Muscle of arm (tissue), 12 donors: ENCODE results near the gene HDAC11. TPM values are rescaled to one million over a fixed set of nuclear protein-coding genes. Genes with fewer than 3 reads are reported as not detected.
"Not testable (repeated sequence)": the region's sequence is repeated elsewhere in the genome, so short reads cannot be mapped to it uniquely, and the experiment has no call there.

Source experiments
- DNase-seq: peaks from one replicate; pipeline ENCODE4 v3.0.0-alpha.2; 2013
- polyA plus RNA-seq, 12 donors: library from polyadenylated mRNA; unstranded; fragments of 120-200 nt; gene quantifications; one replicate each; pipeline ENCODE4 v1.2.1, GENCODE V29; 2013; ENCODE audit not compliant: insufficient read length in 12 of 12

Gene HDAC11
- polyA plus RNA-seq, 12 donors = 12.3 to 25.0 (median 15.5) TPM; not detected in 1

DNA sequence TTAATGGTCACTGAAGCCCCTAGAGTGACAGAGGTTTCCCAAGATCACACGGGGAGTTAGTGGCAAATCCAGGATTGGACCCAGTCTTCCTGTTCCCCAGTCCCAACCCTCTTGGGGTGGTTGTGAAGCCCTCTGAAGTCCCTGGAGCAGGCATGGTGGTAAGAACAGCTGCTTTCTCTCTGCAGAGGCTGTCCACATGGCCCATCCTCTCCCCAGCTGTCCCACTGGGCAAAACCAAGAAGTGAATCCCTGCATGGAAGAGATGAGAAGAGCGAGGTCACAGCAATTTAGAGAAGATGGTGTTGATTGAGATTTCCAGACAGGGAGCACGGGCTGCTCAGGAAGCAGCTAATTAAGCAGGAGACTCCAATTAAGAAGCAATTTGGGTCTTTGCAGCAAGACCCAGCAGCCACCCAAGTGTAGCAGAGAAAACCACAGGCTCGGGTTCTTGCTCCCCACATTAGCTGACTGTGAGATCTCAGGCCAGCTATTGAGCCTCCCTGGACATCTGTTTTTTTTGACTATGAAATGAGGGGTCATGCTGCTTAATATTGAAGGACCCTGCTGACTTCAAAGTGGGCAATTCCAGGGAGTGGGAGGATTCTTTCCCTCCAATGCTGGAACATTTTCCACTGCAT lies 14.8 kb upstream of the HDAC11 start:
- DNase-seq = no peak

DNA sequence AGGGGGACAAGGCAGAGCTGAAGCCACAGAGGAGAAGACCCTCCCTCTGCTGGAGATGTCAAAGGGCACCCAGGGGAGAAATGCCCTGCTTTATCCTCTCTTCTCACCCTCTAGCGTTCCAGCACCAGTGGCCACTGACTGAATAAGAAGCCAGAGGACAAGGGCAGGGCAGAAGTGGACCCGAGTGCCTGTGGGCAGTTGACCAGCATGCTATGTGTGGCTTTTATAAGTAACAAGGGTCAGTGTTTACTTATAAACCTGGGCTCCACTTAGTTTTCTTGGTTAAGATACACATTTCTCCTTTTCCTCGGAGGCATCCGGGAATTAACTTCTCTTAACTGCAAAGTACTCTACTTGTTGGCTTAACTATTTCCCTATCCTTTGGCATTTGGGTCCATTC lies 13.3 kb upstream of the HDAC11 start:
- no peak for DNase-seq

DNA sequence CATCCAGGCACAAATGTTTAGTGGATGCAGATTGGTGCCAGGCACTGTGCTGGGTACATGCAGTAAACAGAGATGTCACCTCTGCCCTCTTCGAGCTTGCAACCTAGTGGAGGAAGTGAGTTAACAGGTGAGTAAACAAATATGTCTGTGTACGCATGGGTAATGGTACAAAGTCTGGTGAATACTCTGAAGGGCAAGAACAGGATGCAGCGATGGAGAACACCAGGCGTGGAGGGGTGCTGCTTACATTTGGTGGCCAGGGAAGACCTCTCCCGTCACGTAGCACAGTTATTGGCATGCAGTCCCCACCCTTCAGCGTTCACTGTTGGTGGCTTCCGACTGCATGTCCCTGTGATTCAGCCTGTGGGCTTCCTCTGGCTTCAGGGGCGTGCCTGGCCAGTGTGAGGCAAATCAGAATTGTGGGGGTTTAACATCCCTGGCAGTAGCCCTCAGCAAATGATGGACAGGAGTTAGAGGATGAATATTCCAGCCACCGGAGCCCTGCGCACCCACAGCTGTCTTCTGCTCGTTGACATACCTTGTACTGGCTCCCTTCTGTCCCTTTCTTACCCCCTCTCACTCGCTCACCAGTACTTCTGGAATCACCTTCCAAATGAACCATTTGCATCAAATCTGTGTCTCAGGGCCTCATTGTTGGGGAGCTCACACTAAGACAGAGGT lies 9.1 kb upstream of the HDAC11 start:
- no peak for DNase-seq

DNA sequence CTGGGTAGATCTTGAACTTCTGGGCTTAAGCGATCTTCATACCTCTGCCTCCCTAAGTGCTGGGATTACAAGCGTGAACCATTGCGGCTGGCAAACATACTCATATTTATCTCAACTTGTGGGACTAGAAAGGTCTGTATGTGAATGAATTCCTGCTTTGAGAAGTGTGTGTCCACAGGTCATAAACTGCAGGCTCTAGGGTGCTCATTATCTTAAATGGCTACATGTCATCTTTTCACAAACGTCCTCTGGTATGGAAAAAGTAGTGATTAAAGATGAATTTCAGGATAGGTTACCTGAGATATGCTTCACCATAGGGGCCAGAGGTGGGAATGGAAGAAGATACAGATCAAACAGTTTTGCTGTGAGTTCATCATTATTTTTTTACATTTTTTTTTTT lies 7.8 kb upstream of the HDAC11 start:
- DNase-seq = no peak

DNA sequence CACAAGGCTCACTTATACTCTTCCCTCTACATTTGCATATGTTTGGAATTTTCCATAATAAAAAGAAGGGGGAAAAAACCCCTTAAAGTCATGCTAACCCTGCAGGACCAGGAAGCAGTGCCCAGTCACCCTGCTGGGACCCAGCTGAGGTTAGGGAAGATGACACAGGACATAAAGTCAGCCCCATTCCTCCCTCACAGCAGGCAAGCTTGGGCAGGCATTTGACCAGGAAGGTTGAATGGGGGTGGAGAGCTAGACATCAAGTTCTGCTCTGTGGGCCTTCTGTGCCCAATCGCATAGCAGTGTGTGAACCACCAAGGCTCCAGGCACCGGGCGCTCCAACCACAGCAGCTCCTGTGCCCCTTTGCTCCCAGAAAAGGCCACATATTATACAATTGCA lies 7.1 kb upstream of the HDAC11 start:
- DNase-seq = no peak

DNA sequence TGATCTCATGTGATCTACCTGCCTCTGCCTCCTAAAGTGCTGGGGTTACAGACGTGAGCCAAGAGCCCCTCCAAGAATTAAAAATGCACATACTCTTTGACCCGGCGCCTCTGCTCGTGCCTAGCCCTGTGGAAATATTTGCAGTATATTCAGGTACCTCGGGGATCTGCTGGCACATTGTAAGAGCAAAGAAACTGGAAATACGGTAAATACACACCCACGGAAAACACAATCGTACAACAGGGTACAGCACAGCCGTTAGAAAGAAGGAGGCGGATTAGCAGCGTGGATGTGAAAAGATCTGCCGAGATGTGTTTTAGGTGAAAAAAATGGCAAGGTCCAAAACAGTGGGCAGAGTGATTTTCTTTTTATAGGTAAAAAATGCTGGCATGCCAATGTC lies 6.1 kb upstream of the HDAC11 start:
- DNase-seq = no peak

DNA sequence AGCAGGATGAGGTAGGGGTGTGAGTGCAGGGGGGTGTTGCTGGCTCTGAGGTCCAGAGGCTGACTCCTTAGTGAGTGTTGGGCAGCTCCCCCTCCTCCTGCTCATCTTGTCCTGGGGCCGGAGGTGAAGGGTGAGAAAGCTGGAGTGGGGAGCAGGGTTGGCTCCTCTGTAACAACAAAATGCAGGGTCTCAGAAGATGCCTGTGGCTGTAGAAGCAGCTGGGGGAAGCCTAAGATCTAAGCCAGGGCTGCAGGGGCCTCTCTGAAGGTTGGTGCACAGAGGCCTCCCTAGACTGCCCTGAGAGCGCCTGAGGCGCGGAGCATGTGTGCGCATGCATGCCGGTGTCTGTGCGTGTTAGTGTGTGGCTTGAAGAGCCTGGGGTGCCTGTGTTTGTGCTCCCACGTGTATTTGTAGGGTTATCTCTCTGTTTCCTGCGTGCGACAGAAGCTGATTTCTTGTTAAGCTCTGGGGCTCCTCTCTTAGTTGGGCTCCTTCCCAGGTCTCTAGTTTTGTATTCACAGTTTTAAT lies 5.3 kb upstream of the HDAC11 start:
- no peak for DNase-seq

DNA sequence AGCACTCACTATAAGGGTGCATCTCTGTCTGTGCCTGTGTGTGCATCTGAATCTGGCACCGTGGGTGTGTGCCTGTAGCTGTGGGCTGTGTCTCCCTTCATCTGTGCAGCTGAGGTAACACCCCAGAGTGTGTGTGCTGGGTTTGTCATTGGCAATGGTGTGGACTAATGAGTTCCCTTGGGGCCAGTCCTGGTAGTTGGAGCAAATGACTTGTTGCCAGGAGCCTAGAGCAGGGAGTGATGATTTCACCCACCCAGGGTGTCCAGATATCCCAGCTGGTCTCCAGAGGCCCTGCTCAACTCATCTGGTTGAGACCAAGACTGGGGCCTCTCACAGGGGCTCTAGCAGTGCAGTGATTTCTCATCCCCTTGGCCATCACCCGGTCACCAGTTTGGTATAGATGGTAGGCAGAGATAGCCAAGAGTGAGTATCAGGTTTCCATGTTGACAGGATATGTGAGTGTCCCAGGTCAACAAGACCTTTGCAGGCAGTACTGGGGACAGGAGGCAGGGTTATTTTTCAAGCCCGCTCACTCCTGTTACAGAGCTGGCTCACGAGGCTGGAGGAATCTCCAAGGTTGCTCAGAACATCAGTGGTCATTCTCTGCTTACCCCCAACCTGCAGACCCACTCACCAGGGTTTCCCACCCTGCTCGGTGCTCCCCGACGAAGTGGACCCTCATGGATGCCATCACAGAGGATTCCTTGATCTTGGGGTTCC lies 4.1 kb upstream of the HDAC11 start:
- no peak for DNase-seq

DNA sequence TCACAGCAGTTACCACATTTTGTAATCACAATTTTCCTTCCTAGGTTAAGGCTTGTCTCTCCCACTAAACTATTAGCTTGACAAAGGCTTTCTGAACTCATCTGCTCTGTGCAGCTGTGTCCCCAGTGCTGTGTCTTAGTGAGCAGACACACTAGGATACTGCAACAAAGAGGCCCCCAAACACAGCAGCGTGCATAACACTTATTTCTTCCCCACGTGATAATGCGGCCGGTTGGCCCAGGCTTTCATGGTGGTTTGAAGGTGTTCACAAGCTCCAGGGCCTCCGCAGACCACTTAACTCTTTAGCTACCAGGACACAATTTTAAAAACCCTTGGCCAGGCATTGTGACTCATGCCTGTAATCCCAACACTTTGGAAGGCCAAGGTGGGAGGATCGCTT lies 2.2 kb upstream of the HDAC11 start:
- DNase-seq = no peak

DNA sequence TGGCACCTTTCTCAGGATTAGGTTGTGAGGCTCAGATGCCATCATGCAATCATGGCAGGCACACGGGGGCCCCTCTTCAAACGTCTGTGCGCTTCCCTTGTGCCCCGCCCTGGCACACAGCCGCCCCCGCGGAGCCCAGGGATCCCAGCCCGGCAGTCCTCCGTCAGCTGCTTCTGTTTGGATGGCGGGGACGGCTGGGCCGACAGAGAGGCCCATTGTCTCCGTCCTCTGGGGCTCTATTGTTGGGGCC lies 849 bp upstream of the HDAC11 start:
- DNase-seq = peak; percentile 39

DNA sequence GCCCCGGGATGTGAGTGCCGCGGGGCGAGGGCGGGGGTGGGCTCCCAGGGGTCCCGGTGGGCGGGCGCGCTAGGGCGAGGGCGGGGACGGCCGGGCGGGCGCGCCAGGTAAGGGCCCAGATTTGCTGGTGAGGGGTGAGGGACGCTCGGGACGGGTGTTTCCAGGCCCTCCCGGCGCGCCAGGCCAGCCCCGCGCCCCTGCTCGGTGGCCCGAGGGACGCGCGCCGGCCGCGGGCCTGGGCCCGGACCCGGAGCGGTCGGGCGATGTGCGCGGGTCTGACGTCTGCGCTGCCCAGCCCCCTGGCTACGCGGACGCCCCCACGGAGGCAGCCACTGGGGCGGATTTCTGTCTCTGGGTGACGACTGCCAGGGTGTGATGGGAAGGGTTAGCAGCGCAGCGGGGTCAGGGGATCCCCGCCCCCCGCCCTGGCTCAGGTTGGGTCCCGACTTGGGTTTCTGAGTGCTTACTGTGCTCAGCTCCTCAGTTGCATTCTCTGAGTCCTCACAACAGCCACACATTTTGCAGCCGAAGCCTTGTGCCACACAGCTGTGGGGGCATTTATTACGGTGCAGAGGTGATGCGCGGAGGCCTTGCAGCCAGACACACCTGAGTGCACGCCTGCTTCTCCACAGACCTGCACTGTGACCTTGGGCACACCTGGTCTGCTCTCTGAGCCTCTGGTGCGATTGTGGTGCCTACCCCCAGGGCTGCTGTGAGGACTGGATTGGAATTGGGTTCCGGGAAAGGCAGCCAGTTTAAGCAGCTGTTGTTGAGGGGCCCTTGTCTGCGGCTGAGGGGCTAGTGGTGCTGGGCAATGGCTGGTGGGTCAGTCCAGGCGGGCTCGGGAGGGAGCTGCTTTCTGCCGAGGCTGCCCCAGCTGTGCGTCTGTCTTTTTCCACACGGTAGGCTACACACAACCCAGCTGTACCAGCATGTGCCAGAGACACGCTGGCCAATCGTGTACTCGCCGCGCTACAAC lies 523 bp downstream of the HDAC11 start:
- DNase-seq = peak; percentile 45

DNA sequence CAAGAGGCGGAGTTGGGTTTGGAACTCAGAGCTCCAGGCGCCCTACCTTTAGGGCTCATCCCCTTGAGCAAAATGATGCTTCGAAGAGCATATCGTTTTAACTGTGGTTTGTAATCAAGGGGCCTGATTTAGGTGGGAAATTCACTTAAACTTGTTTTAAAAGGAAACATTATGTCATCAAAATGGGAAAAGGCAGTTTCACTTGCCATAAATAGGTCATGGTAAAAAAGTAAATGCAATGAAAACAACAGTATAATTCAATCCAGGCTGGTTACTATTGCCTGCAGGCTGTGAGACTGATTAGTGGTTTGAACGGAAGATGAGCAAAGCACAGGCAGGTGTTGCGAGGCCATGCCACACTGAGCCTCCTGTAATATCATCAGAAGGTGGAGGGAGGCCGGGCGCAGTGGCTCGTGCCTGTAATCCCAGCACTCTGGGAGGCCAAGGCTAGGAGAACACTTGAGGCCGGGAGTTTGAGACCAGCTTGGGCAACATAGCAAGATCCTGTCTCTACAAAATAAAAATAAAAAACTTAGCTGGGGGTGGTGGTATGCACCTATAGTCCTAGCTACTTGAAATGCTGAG lies 2.1 kb downstream of the HDAC11 start:
- DNase-seq = no peak

DNA sequence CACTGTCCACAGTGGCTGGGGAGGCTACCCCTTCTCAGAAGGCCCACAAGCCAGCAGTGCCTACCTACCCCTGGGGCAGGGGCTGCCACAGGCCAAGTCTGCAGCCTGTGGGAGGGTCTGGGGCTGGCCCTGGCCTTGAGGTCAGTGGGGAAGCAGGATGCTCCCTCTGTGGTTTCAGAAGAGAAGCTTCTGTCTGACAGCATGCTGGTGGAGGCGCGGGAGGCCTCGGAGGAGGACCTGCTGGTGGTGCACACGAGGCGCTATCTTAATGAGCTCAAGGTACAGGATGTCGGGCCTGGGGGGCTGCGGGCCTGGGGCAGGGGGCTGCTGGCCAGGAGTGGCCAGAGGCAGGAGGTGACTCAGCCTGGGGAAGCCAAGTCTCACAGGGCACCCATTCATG lies 3.2 kb downstream of the HDAC11 start:
- no peak for DNase-seq

DNA sequence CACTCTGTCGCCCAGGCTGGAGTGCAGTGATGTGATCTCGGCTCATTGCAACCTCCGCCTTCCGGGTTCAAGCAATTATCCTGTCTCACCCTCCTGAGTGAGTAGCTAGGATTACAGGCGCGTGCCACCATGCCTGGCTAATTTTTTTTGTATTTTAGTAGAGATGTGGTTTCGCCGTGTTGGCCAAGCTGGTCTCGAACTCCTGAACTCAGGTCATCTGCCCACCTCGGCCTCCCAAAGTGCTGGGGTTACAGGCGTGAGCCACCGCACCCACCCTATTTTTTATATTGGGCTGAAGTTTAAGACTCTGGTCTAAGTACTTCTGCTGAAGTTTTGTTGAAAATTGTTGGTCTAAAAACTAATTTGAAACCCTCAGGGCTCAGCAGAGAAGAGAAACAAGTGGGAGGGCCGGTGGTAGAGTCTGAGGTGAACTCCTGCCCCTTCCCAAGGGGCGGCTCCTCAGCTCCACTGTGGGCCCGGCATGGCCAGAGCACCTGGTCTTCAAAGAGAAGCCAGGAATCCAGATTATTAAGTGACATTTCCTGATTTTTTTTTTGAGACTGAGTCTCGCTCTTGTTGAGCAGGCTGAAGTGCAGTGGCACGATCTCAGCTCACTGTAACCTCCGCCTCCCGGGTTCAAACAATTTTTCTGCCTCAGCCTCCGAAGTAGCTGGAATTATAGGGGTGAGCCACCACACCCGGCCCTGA lies 4.0 kb downstream of the HDAC11 start:
- DNase-seq = no peak

DNA sequence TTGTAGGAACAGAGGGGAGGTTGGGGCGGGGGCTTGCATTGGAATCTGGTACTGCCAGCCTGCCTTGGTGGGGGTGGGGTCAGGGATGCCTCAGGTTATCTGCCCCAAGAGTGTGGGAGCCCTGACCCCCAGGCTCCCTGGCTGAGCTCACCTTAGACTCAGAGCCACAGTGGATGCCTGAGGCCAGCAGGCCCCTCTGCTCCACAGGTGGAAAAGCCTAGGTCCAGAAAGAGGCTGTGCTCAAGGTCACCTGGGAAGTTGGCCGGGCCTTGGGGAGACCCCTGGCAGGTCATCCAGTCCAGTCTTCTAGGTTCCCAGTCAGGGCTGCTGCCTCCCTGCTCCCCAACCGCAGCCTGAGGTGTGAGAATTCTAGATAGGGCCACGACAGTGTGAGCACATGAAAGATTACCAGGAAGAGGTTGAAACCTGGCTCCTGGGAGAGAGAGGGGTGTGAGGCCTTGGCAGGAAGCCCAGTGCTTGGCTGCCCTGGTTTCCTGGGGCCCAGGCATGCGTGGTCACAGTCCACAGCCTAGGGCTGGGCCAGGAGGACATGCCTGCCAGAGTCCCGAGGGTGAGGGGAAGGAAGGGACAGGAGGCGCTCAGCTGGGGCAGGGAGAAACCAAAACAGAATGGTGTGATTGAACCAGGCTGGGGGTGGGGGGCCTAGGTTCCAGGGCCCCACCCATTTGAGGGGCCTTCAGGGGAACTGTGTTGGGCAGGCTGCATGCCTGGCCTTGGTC lies 4.9 kb downstream of the HDAC11 start:
- no peak for DNase-seq

DNA sequence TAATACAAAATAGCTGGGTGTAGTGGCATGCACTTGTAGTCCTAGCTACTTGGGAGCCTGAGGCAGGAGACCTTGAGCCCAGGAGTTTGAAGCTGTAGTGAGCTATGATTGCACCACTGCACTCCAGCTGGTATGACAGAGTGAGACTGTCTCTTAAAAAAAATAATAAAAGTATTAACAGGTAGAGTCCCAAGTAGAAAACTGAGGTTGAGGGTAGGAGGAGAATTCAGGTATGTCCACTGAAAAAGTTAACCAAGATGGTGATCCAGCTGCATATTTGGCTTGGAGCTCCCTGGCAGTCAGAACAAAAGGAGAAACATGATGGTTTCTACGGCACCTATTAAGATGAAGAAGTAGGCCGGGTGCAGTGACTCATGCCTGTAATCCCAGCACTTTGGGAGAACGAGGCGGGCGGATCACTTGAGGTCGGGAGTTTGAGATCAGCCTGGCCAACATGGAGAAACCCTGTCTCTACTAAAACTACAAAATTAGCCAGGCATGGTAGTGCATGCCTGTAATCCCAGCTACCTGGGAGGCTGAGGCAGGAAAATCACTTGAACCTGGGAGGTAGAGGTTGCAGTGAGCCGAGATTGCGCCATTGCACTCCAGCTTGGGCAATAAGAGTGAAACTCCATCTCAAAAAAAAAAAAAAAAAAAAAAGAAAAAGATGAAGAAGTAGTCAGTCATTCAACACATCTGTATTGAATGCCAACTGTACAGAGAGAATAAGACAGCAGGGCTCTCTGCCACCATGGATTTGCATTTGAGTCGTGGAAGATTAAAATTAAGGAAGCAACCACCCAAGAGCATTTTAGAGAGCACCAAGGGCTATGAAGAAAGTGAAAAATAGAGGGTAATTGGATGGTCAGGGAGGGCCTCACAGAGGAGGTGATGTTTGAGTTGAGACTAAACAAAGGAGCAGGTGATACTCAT lies 5.8 kb downstream of the HDAC11 start:
- DNase-seq = not testable (repeated sequence)

DNA sequence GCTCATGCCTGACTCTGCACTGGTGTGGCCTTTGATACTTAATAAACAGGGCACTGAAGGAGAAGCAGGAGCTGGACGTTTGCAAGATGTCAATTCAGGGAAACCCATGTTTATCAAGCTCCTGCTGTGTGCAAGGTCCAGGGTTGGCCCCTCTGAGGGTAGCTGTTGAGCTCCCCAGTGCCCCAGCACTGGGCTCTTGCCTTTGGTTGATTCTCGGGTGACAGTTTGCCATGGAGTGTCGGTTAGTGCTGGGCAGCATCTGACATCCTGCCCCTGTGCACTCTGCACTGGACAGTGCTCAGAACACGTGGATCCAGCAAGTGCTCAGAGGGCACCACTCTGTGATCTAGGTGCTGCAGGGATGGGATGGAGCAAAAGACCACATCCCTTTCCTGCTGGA lies 7.3 kb downstream of the HDAC11 start:
- no peak for DNase-seq

DNA sequence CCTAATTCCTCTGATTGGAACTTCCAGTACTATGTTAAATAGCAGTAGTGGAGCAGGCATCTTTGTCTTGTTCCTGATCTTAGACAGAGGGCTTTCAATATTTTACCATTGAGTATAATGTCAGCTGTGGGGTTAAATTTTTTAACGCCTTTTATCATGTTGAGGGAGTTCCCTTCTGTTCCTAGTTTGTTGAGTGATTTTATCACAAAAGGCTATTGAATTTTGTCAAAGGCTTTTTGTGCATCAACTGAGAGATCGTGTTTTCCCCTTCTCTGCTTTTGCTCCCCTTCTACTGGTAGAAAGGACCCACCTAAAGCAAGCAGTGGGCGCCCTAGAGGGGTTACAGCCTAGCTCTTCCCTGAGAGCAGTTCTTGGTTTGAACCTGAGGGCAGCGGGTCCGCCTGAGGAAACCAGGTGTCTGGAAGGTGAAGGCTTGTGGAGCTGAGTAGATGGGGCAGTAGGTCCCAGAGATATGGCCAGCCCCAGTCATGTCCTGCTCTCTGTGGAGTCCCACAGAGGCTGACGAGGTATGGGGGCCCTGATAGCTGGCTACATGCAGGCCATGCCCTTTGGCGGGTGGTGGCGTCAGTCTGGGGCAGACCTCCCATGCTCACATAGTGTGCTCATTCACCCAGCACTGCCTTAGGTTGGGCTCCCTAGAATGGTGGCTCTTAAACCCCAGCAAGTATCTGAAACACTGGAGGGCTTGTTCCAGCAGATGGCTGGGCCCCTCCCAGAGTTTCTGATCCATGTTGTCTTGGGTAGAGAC lies 11.3 kb downstream of the HDAC11 start:
- DNase-seq = no peak
